Measurements from ENCODE around the gene COL7A1.

- TF ChIP-seq CTCF (IDR thresholded peaks at IDR 0.05; ENCODE audit: insufficient read depth, low read depth, low read length) (no peak), EZH2 (IDR thresholded peaks at IDR 0.05; ENCODE audit: insufficient read depth, low read length) (no peak)
Measured at GRCh38 chr3:48596676-48597407, 1.7 kb upstream of the COL7A1 start.
